SK-N-SH (cell line): ENCODE measurements around the gene MAK.

Source experiments
- EP300 ChIP-seq, 2 experiments: IDR thresholded peaks; 2 replicates each; pipeline versions ENCODE4 v1.4.0 to v1.6.1; 2012; ENCODE audit warnings: borderline replicate concordance in 1 of 2, low read depth in 1 of 2, low read length in 1 of 2
- FOSL2 ChIP-seq: IDR thresholded peaks from 2 replicates; pipeline ENCODE4 v1.4.0; 2012; ENCODE audit warnings: low read depth, mild to moderate bottlenecking, moderate library complexity, borderline replicate concordance
- FOXM1 ChIP-seq: IDR thresholded peaks from 2 replicates; pipeline ENCODE4 v1.4.0; 2012; ENCODE audit warnings: low read depth, mild to moderate bottlenecking
- JUND ChIP-seq: IDR thresholded peaks from 2 replicates; pipeline ENCODE4 v1.4.0; 2012
- NRF1 ChIP-seq: IDR thresholded peaks from 2 replicates; pipeline ENCODE4 v1.6.1; 2012; ENCODE audit warnings: low read depth, mild to moderate bottlenecking, low read length
- RAD21 ChIP-seq: IDR thresholded peaks from 2 replicates; pipeline ENCODE4 v1.6.1; 2012; ENCODE audit warnings: mild to moderate bottlenecking, low read length
- RCOR1 ChIP-seq: fragments of 150-350 bp; IDR thresholded peaks from 2 replicates; pipeline ENCODE4 v1.6.1; 2017; ENCODE audit warnings: antibody characterized with exemption, low read length
- SIN3A ChIP-seq: IDR thresholded peaks from 2 replicates; pipeline ENCODE4 v1.6.1; 2012; ENCODE audit warnings: low read depth, mild to moderate bottlenecking, low read length, moderate library complexity, borderline replicate concordance
- USF1 ChIP-seq: IDR thresholded peaks from 2 replicates; pipeline ENCODE4 v1.4.0; 2012; ENCODE audit warnings: low read depth, borderline replicate concordance
- TF ChIP-seq, protein P1 (sequence below): IDR thresholded peaks from 2 replicates; pipeline ENCODE4; 2012
- TF ChIP-seq, protein P2 (sequence below): IDR thresholded peaks from 2 replicates; pipeline ENCODE4 v1.6.1; 2012; ENCODE audit warnings: mild to moderate bottlenecking, low read depth, low read length, moderate library complexity
- TF ChIP-seq, protein P3 (sequence below): fragments of 200-600 bp; sonication (generic); IDR thresholded peaks from 2 replicates; pipeline ENCODE4 v1.6.1; 2017; ENCODE audit warnings: antibody characterized with exemption, mild to moderate bottlenecking, moderate library complexity
- TF ChIP-seq, protein P4 (sequence below): IDR thresholded peaks from 2 replicates; pipeline ENCODE4 v1.4.0; 2012; ENCODE audit warnings: low read depth

- TF ChIP-seq RAD21 = no peak
- TF ChIP-seq JUND = no peak
- TF ChIP-seq, protein P1, sequence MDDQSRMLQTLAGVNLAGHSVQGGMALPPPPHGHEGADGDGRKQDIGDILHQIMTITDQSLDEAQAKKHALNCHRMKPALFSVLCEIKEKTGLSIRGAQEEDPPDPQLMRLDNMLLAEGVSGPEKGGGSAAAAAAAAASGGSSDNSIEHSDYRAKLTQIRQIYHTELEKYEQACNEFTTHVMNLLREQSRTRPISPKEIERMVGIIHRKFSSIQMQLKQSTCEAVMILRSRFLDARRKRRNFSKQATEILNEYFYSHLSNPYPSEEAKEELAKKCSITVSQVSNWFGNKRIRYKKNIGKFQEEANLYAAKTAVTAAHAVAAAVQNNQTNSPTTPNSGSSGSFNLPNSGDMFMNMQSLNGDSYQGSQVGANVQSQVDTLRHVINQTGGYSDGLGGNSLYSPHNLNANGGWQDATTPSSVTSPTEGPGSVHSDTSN = no peak
- TF ChIP-seq, protein P2, sequence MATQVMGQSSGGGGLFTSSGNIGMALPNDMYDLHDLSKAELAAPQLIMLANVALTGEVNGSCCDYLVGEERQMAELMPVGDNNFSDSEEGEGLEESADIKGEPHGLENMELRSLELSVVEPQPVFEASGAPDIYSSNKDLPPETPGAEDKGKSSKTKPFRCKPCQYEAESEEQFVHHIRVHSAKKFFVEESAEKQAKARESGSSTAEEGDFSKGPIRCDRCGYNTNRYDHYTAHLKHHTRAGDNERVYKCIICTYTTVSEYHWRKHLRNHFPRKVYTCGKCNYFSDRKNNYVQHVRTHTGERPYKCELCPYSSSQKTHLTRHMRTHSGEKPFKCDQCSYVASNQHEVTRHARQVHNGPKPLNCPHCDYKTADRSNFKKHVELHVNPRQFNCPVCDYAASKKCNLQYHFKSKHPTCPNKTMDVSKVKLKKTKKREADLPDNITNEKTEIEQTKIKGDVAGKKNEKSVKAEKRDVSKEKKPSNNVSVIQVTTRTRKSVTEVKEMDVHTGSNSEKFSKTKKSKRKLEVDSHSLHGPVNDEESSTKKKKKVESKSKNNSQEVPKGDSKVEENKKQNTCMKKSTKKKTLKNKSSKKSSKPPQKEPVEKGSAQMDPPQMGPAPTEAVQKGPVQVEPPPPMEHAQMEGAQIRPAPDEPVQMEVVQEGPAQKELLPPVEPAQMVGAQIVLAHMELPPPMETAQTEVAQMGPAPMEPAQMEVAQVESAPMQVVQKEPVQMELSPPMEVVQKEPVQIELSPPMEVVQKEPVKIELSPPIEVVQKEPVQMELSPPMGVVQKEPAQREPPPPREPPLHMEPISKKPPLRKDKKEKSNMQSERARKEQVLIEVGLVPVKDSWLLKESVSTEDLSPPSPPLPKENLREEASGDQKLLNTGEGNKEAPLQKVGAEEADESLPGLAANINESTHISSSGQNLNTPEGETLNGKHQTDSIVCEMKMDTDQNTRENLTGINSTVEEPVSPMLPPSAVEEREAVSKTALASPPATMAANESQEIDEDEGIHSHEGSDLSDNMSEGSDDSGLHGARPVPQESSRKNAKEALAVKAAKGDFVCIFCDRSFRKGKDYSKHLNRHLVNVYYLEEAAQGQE = no peak
- TF ChIP-seq USF1 = no peak
- no peak for TF ChIP-seq FOXM1
- TF ChIP-seq, protein P3, sequence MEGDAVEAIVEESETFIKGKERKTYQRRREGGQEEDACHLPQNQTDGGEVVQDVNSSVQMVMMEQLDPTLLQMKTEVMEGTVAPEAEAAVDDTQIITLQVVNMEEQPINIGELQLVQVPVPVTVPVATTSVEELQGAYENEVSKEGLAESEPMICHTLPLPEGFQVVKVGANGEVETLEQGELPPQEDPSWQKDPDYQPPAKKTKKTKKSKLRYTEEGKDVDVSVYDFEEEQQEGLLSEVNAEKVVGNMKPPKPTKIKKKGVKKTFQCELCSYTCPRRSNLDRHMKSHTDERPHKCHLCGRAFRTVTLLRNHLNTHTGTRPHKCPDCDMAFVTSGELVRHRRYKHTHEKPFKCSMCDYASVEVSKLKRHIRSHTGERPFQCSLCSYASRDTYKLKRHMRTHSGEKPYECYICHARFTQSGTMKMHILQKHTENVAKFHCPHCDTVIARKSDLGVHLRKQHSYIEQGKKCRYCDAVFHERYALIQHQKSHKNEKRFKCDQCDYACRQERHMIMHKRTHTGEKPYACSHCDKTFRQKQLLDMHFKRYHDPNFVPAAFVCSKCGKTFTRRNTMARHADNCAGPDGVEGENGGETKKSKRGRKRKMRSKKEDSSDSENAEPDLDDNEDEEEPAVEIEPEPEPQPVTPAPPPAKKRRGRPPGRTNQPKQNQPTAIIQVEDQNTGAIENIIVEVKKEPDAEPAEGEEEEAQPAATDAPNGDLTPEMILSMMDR = no peak
- no peak for TF ChIP-seq SIN3A
- no peak for TF ChIP-seq EP300 (IDR thresholded peaks at IDR 0.05; ENCODE audit: borderline replicate concordance in 1 of 2, low read depth in 1 of 2, low read length in 1 of 2)
- TF ChIP-seq, protein P4, sequence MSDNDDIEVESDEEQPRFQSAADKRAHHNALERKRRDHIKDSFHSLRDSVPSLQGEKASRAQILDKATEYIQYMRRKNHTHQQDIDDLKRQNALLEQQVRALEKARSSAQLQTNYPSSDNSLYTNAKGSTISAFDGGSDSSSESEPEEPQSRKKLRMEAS = no peak
- TF ChIP-seq NRF1 = no peak
- TF ChIP-seq RCOR1 = no peak
- no peak for TF ChIP-seq FOSL2
Measured at GRCh38 chr6:10794239-10794638, 44.1 kb downstream of the MAK start.
